LoVo (cell line): ENCODE results near the gene NDUFA8.

ENCODE experiments used
- DNase-seq: peaks from one replicate; pipeline ENCODE4 v3.0.0-alpha.2; 2016; ENCODE audit warnings: low spot score

NDUFA8 gene

GRCh38 chr9:122159026-122159924 is at the start of gene NDUFA8, which contains the start of gene MORN5:
Gene NDUFA8 (minus strand): TSS chr9:122159779. CDS start chr9:122159677, 102 bp downstream.
Gene MORN5 (plus strand): TSS chr9:122159908. CDS start chr9:122159973, 65 bp downstream.
- DNase-seq = peak; percentile 98

GRCh38 chr9:122207096-122207495 is 47.5 kb upstream of the NDUFA8 start:
- no peak for DNase-seq

- peak; percentile 8 for DNase-seq
Measured at GRCh38 chr9:122206118-122207046, 46.8 kb upstream of the NDUFA8 start.

- DNase-seq = no peak
Measured at GRCh38 chr9:122205176-122205575, 45.6 kb upstream of the NDUFA8 start.

GRCh38 chr9:122204491-122204890 is 44.9 kb upstream of the NDUFA8 start:
- DNase-seq = no peak

- no peak for DNase-seq
Measured at GRCh38 chr9:122204055-122204454, 44.5 kb upstream of the NDUFA8 start.

- DNase-seq = no peak
Measured at GRCh38 chr9:122202111-122202510, 42.5 kb upstream of the NDUFA8 start.

- no peak for DNase-seq
Measured at GRCh38 chr9:122201641-122202040, 42.1 kb upstream of the NDUFA8 start.

GRCh38 chr9:122200960-122201595 is 41.5 kb upstream of the NDUFA8 start:
- DNase-seq = no peak

- no peak for DNase-seq
Measured at GRCh38 chr9:122197882-122198281, 38.3 kb upstream of the NDUFA8 start.

GRCh38 chr9:122197426-122197825 is 37.8 kb upstream of the NDUFA8 start:
- no peak for DNase-seq

GRCh38 chr9:122195875-122196274 is 36.3 kb upstream of the NDUFA8 start:
- DNase-seq = no peak

GRCh38 chr9:122193651-122194050 is 34.1 kb upstream of the NDUFA8 start:
- DNase-seq = no peak

GRCh38 chr9:122192914-122193525 is 33.4 kb upstream of the NDUFA8 start:
- no peak for DNase-seq

- DNase-seq = peak; percentile 3
Measured at GRCh38 chr9:122192261-122192875, 32.8 kb upstream of the NDUFA8 start.

GRCh38 chr9:122191584-122191983 is 32.0 kb upstream of the NDUFA8 start:
- DNase-seq = no peak

- peak; percentile 18 for DNase-seq
Measured at GRCh38 chr9:122190597-122191381, 31.2 kb upstream of the NDUFA8 start.

GRCh38 chr9:122188369-122188768 is 28.8 kb upstream of the NDUFA8 start:
- DNase-seq = no peak

- DNase-seq = no peak
Measured at GRCh38 chr9:122186777-122187470, 27.3 kb upstream of the NDUFA8 start.

GRCh38 chr9:122186301-122186700 is 26.7 kb upstream of the NDUFA8 start:
- DNase-seq = no peak
